NCI-H2196 (cell line): ENCODE data around the gene BHLHE23.

ENCODE experiments used
- DNase-seq: peaks from one replicate; lab custom pipeline; 2025; ENCODE audit not compliant: unreplicated experiment; lab: John Stamatoyannopoulos, UW

The BHLHE23 gene

DNA sequence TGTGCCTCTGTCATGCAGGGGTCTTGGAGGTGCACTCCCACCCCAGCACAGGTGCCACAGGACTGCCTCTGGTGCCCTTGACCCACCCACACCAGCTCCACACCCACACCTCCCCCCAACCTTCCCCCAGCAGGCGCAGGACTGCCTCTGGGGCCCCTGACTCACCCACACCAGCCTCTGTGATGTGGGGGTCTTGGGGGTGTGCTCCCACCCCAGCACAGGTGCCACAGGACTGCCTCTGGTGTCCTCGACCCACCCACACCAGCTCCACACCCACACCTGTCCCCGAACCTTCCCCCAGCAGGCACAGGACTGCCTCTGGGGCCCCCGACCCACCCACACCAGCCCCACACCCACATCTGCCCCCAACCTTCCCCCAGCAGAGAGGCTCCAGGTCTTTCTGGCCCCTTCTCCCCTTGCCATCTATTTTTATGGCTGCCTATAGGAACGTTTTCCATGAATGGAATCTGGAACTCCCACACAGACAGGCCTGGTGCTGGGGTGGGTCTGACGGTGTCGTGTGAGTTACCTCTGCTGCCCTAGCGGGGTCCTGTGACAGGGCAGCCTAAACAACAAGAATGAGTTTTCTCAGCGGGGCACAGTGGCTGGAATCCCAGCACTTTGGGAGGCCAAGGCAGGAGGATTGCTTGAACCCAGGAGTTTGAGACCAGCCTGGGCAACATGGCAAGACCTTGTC is 30.8 kb downstream of the BHLHE23 start:
- no peak for DNase-seq

- no peak for DNase-seq
Measured at GRCh38 chr20:62975251-62975760, 31.5 kb downstream of the BHLHE23 start.

DNA sequence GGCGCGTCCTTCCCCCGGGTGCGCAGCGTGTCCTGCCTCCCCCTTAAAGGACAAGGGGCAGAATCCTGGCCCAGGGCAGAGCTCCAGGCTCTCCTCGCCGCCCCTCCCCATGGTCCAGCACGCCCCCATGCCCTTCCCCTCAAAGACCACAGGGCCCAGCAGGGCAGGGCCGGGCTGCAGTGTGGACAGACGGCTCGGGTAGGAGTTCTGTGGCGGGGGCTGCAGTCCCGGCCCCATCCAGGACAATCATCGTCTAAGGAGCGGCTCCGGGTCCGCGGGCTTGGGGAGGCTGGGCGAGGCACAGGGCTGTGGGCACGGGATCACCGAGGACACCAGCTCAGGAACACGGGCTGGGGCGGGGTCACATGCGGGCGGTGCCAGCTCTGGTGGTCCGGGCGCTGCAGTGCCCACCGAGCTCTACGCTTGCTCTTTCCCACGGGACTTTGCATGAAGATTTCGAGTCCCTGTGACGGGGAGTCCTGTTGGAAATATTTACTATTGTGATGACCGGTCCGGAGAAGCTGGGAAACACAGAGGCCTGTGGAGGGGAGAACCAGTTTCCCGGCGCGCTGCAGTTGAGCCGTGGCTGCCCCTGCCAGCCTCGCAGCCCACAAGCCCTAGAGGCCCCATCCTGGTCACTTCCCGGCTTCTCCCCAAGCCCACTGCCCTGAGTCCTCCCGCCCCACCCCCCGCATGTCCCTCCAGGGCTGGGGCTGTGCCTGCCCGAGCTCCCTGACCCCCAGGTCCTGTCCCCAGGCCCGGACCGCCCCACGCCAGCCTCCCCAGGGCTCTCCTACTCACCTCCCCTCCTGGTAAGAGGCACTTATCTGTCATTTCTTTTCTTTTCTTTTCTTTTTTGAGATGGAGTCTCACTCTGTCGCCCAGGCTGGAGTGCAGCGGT is 33.7 kb downstream of the BHLHE23 start:
- no peak for DNase-seq

- DNase-seq, result peak; percentile 86
Measured at GRCh38 chr20:62971950-62972844, 34.6 kb downstream of the BHLHE23 start.

DNA sequence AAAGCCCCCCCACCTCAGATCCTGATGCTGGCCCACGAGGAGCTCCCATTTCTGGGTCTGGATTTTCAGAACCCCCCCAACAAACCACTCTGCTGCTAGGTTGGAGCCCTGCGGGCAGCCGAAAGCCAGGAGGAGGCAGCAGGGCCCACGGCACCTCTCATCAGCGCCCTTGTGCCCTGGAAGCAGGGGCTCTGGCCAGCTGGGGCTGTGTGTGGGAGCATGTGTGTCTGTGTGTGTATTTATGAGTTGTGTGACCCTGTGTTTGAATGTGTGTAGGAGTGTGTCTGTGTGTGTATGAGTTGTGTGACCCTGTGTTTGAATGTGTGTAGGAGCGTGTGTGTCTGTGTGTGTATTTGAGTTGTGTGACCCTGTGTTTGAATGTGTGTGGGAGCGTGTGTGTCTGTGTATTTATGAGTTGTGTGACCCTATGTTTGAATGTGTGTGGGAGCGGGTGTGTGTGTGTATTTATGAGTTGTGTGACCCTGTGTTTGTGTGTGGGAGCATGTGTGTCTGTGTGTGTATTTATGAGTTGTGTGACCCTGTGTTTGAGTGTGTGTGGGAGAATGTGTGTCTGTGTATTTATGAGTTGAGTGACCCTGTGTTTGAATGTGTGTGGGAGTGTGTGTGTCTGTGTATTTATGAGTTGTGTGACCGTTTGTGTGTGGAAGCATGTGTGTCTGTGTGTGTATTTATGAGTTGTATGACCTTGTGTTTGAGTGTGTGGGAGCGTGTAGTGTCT is 35.4 kb downstream of the BHLHE23 start:
- no peak for DNase-seq

DNA sequence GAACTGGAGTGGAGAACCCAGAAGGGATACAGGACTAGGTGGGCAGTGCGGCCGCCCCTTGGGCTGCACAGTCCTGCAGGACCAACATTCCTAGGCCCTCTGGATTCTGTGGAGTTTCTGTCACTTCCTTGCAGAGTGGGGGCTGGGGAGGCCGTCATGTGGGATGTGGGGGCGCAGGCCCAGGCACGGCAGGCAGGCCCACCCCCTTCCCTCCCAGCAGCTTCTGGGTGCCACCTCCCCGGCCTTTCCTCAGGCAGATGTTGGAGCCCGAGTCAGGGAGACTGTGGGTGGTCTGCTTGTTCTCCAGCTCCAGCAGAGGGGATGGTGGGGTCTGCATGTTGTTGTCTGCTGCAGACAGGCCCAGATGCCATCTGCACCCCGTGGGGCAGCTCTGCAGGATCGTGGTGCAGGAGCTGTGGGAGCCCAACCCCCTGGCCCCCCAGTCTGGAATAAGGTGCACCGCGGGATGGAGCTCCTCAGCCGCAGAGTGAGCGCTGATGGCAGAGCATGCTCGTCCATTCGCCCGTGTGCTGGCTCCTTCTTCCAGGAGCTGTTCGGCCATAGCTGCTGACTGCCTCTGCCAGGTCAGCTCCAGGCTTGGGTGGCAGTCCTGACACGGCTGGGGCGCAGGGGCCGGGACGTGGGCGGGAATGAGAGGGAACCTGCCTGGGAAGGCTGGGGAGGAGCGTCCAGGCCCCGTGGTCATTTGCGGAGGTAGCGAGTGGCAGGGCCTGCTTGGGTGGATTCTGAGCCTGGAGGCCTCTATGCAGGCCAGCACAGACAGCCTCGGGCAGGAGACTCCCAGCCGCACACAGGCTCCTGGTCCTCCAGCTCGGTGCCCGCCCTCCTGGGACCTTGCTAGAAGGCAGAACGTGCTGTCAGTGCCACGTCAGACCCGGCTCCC is 36.2 kb downstream of the BHLHE23 start:
- DNase-seq, result no peak

GRCh38 chr20:62969939-62970306 is 36.8 kb downstream of the BHLHE23 start:
- DNase-seq, result no peak

DNA sequence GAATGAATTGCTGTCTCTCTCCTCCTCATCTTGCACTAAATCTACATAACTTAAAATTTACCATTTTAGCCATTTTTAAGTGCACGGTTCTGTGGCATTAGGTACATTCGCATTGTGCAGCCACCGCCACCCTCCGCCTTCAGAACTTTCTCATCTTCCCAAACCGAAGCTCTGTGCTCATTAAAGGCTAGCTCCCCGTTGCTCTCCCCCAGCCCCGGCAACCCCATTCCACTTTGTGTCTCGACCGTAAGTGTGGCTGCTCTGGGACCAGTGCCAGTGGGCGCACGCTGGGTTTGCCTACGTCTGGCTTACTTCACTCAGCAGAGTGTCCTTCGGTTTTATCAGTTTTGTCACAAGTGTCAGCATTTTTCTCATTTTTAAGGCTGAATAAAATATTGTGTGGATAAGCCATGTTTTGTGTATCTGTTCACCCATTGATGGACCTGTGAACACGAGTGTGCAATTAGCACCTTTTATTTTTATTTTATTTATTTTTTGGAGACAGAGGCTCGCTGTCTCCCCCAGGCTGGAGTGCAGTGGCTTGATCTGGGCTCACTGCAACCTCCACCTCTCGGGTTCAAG is 37.5 kb downstream of the BHLHE23 start:
- DNase-seq, result no peak

- no peak for DNase-seq
Measured at GRCh38 chr20:62968378-62969178, 38.2 kb downstream of the BHLHE23 start.

GRCh38 chr20:62967628-62968351 is 39.0 kb downstream of the BHLHE23 start:
- no peak for DNase-seq

- no peak for DNase-seq
Measured at GRCh38 chr20:62967149-62967501, 39.6 kb downstream of the BHLHE23 start.

- no peak for DNase-seq
Measured at GRCh38 chr20:62966212-62967148, 40.3 kb downstream of the BHLHE23 start.

DNA sequence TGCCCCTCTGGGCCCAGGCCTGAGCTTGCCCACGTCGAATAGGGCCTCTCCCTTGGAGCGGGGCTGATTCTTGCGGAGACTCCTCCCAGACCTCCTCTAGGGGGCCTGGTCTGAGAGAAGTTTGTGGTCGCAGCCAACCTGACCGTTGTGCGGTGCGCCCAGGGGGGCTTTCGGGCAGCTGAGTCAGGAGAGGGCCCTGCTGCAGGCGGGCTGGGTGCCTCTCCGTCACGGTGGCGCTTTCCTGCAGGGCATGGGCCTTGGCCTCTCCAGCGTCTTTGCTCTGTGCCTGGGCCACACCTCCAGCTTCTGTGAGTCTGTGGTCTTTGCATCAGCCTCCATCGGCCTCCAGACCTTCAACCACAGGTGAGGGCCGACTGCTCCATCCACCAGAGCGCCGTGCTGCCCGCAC is 41.4 kb downstream of the BHLHE23 start:
- DNase-seq, result no peak

DNA sequence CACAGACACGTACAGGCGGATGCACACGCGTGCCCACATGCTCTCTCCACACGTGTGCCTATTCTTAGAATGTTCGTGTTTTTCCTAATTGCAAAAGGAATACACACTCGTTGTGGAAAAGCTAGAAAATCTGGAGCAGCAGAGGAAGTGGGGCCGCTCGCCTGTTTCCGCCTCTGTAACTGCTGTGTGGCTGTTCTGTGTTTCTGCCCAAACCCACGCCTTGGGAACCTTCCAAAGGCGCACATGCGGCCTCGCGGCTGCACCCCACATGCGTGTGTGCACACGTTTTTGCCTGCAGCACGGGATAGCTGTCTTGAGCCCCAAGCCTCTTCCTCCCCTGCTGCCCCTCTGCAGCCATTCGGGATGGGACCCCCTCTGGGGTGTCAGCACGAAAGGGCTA is 42.1 kb downstream of the BHLHE23 start:
- no peak for DNase-seq

GRCh38 chr20:62963614-62964397 is 43.0 kb downstream of the BHLHE23 start:
- DNase-seq, result no peak
